ENCODE results near the gene IRF2BP2.
A peak's percentile ranks its signal among the peaks of the same experiment; 100 is the strongest.

DNA sequence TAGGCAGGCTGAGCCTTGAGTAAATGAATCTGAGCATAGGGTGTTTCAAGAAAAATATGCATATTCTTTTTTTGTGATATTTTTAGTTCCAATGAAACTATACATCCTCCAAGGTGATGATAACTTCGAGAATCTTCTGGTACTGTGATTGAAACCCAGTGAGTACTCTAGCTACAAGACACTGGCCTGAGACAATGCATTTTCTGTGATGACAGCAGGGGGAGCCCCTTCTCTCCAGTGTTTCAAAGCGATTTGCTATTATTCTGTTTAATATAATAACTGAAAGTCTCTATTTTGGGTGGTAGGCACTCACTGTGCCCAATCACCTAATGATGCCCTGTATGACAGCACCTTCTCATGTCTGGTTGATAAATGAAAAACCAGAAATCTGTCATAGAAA lies 12.1 kb downstream of the IRF2BP2 start:
- TF ChIP-seq HEYL (CRISPR knock-in tag; IDR thresholded peaks at IDR 0.05) (no peak), CBX8 (IDR thresholded peaks at IDR 0.05) (no peak), ESRRA (IDR thresholded peaks at IDR 0.05; ENCODE audit: borderline replicate concordance, low read length) (no peak), MYC (IDR thresholded peaks at IDR 0.05; ENCODE audit: borderline replicate concordance, low read length) (no peak), RAD21 (conservative IDR thresholded peaks at IDR 0.05 in 1 of 2, IDR thresholded peaks at IDR 0.05 in 1 of 2) (peak; percentile 72 to 87; a peak in 4 of 5 replicates), MAFK (IDR thresholded peaks at IDR 0.05; ENCODE audit: partially characterized antibody) (no peak), RCOR1 (IDR thresholded peaks at IDR 0.05; ENCODE audit: low read depth, low read length) (no peak), POLR2A (IDR thresholded peaks at IDR 0.05; ENCODE audit: low read length) (no peak), NR3C1 (IDR thresholded peaks at IDR 0.05) (no peak), SREBF2 (IDR thresholded peaks at IDR 0.05) (no peak)
- TF ChIP-seq, protein P1, sequence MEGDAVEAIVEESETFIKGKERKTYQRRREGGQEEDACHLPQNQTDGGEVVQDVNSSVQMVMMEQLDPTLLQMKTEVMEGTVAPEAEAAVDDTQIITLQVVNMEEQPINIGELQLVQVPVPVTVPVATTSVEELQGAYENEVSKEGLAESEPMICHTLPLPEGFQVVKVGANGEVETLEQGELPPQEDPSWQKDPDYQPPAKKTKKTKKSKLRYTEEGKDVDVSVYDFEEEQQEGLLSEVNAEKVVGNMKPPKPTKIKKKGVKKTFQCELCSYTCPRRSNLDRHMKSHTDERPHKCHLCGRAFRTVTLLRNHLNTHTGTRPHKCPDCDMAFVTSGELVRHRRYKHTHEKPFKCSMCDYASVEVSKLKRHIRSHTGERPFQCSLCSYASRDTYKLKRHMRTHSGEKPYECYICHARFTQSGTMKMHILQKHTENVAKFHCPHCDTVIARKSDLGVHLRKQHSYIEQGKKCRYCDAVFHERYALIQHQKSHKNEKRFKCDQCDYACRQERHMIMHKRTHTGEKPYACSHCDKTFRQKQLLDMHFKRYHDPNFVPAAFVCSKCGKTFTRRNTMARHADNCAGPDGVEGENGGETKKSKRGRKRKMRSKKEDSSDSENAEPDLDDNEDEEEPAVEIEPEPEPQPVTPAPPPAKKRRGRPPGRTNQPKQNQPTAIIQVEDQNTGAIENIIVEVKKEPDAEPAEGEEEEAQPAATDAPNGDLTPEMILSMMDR (IDR thresholded peaks at IDR 0.05), result peak; percentile 65
- TF ChIP-seq, protein P2, sequence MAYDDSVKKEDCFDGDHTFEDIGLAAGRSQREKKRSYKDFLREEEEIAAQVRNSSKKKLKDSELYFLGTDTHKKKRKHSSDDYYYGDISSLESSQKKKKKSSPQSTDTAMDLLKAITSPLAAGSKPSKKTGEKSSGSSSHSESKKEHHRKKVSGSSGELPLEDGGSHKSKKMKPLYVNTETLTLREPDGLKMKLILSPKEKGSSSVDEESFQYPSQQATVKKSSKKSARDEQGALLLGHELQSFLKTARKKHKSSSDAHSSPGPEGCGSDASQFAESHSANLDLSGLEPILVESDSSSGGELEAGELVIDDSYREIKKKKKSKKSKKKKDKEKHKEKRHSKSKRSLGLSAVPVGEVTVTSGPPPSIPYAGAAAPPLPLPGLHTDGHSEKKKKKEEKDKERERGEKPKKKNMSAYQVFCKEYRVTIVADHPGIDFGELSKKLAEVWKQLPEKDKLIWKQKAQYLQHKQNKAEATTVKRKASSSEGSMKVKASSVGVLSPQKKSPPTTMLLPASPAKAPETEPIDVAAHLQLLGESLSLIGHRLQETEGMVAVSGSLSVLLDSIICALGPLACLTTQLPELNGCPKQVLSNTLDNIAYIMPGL (CRISPR knock-in tag; IDR thresholded peaks at IDR 0.05; ENCODE audit: borderline replicate concordance), result no peak

Data from A549 (cell line).